NK-92 (cell line): ENCODE measurements around the gene NLRP8.
"Not testable (repeated sequence)": the region's sequence is repeated elsewhere in the genome, so short reads cannot be mapped to it uniquely, and the experiment has no call there.

ENCODE experiments used
- DNase-seq: peaks from one replicate; lab custom pipeline; 2025; ENCODE audit not compliant: unreplicated experiment; lab: John Stamatoyannopoulos, UW

The NLRP8 gene

DNA sequence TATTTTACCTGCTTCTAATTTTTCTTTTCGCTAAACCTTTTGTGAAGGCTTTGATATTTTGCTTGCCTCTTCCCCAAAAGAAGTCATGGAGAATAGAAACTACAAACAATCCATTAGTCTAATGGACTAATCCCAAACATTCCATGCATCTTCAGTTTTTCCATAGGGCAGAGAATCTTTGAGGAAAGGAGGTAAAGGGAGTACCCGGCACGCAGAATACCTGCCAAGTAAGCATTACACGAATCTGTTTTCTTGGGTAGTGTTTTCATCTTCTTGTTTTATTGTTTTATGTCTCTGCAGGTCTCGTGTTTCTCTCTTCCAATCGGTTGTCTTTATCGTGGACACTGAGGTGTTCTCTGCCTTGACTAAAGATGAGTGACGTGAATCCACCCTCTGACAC lies at the start of gene NLRP8:
NLRP8 (plus strand) TSS at position 301 of the 400 bp plus-strand sequence.
- no peak for DNase-seq

- no peak for DNase-seq
Observed at GRCh38 chr19:55898911-55899310, 48.7 kb upstream of the NLRP8 start.

GRCh38 chr19:55901369-55902079 lies 46.1 kb upstream of the NLRP8 start:
- no peak for DNase-seq

GRCh38 chr19:55902080-55902751 lies 45.4 kb upstream of the NLRP8 start:
- DNase-seq: no peak

DNA sequence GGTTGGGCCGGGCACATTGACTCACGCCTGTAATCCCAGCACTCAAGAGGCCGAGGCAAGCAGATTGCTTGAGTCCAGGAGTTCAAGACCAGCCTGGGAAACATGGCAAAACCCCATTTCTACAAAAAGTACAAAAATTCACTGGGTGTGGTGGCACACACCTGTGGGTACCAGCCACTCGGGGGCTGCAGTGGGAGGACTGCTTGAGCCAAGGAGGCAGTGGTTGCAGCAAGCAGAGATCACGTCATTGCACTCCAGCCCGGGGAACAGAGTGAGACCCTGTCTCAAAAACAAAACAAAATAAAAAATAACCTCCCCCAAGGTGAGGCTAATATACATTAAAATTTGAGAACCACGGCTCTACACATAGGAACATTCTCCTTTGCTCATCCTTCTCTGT lies 40.3 kb upstream of the NLRP8 start:
- no peak for DNase-seq

DNA sequence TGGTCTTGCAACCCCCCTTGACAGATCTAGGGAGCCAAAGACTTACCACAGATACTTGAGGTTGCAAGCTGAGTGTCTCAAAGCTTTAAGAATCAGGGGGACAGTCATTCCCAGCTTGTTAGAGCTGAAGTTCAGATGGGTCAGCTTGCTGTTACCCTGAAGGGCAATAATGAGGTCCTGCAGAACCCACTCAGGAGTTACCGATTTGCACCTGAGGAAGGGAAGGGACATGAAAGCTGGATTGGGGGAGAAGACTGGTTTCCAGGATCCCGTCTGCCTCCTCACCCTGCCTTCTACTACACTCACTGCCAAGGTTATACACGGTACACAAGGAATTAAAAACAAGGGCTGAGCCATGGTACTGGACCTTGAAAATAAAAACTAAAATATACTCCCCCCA lies 39.9 kb upstream of the NLRP8 start:
- no peak for DNase-seq

GRCh38 chr19:55909801-55910200 lies 37.8 kb upstream of the NLRP8 start:
- no peak for DNase-seq

- no peak for DNase-seq
Observed at GRCh38 chr19:55912916-55913315, 34.7 kb upstream of the NLRP8 start.

GRCh38 chr19:55913643-55914268 lies 33.9 kb upstream of the NLRP8 start:
- DNase-seq: no peak

GRCh38 chr19:55923556-55923955 lies 24.1 kb upstream of the NLRP8 start:
- no peak for DNase-seq

GRCh38 chr19:55927991-55928390 lies 19.6 kb upstream of the NLRP8 start:
- no peak for DNase-seq

DNA sequence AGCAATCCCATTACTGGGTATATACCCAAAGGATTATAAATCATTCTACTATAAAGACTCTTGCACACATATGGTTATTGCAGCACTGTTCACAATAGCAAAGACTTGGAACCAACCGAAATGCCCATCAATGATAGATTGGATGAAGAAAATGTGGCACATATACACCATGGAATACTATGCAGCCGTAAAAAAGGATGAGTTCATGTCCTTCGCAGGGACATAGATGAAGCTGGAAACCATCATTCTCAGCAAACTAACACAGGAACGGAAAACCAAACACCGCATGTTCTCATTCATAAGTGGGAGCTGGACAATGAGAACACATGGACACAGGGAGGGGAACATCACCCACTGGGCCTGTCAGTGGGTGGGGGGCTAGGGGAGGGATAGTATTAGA lies 18.4 kb upstream of the NLRP8 start:
- not testable (repeated sequence) for DNase-seq

DNA sequence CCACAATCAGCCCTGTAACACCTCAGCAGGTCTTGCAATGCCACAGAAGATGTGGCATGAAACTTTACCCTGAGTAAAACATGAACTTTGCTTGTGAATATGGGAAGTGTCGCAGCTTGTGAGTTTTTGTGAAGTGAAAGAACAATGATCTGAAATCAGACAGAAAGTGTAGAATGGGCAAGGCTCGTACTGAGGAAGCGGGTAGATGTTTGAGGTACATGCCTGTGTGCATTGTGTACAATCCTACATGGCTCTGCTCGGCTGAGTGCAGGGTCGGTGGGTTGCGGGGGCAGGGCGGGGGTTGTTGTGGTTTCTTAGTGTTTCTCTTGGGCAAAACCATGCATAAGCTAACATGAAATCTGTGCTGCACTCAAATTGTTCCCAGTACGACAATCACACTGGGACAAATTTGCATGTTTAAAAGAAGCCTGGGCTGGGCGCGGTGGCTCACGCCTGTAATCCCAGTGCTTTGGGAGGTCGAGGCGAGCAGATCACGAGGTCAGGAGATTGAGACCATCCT lies 16.6 kb upstream of the NLRP8 start:
- DNase-seq: no peak

GRCh38 chr19:55931936-55932386 lies 15.7 kb upstream of the NLRP8 start, which contains the start of gene NLRP13:
TSS of gene NLRP13 (minus strand) at chr19:55932336. CDS start at chr19:55932311, 25 bp downstream.
- no peak for DNase-seq

DNA sequence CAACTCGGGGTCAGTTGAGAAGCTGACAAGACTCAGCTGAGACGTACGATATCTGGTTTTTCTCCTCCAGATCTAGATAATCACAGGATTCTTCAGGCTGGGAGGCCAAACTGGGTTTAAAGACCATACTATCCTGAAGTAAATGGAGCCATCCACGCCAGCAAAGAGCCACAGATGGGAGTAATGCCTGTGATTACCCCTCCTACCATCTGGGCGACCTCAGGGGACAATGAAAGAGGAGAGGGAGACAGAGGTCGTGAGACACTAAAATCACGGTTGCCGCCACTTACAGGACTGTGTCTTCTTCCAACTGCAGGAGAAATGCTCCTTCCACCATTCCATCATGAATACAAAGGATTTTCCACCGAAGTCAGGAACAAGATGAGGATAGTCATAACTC lies 12.4 kb upstream of the NLRP8 start:
- no peak for DNase-seq

- DNase-seq: no peak
Observed at GRCh38 chr19:55939206-55939605, 8.4 kb upstream of the NLRP8 start.

- no peak for DNase-seq
Observed at GRCh38 chr19:55940306-55940705, 7.3 kb upstream of the NLRP8 start.

GRCh38 chr19:55950566-55950965 lies 2.9 kb downstream of the NLRP8 start:
- not testable (repeated sequence) for DNase-seq

DNA sequence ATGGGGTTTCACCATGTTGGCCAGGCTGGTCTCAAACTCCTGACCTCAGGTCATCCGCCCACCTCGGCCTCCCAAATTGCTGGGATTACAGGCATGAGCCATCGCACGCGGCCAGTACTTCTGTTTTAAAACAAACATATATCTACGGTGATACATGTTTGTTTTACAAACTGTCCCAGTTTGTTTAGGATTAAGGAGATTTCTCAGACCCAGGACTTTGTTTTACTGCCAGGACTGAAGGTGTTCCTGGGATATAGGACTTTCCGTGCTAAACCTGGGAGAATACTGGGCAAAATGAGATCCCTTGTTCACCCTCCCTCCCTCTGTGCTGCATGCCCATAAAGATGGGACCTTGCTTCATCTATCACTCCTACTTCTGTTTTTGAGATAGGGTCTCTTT lies 8.8 kb downstream of the NLRP8 start:
- no peak for DNase-seq

- no peak for DNase-seq
Observed at GRCh38 chr19:55958356-55958755, 10.7 kb downstream of the NLRP8 start.

- DNase-seq: no peak
Observed at GRCh38 chr19:55959996-55960675, 12.5 kb downstream of the NLRP8 start.
